OCI-LY7 (cell line): ENCODE measurements around the gene TCEANC.

ENCODE experiments used
- EZH2phosphoT487 ChIP-seq: fragments of 200-600 bp; sonication (generic); IDR thresholded peaks from 2 replicates; pipeline ENCODE4 v1.6.1; 2018; ENCODE audit warnings: low read depth, borderline replicate concordance, mild to moderate bottlenecking, mixed run types, antibody characterized with exemption, low read length, moderate library complexity, mixed read lengths
- TF ChIP-seq, protein P1 (sequence below): fragments of 200-600 bp; sonication (generic); conservative IDR thresholded peaks from 2 replicates; pipeline ENCODE4 v1.5.1; 2014; ENCODE audit warnings: mild to moderate bottlenecking, antibody characterized with exemption, low read length, moderate library complexity, mixed read lengths

DNA sequence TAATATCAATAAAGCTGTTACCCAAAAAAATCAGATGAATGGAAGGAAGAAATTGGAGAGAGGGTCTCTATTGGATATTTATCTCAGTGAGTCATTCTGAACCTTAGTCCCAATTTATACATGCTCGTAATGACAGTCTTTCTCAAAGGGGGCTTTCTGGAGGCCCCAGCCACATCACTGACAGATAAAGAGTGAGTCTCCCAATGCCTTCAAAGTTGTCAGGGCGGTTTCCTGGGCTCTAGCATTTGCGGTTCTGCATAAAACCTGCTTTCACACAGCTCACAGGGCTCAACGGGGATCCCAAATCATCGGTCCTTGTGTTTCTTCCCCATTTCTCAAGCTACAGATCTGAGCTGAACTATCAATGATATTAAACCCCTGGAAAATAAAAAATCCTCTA, 17.3 kb downstream of the TCEANC start:
- TF ChIP-seq, protein P1, sequence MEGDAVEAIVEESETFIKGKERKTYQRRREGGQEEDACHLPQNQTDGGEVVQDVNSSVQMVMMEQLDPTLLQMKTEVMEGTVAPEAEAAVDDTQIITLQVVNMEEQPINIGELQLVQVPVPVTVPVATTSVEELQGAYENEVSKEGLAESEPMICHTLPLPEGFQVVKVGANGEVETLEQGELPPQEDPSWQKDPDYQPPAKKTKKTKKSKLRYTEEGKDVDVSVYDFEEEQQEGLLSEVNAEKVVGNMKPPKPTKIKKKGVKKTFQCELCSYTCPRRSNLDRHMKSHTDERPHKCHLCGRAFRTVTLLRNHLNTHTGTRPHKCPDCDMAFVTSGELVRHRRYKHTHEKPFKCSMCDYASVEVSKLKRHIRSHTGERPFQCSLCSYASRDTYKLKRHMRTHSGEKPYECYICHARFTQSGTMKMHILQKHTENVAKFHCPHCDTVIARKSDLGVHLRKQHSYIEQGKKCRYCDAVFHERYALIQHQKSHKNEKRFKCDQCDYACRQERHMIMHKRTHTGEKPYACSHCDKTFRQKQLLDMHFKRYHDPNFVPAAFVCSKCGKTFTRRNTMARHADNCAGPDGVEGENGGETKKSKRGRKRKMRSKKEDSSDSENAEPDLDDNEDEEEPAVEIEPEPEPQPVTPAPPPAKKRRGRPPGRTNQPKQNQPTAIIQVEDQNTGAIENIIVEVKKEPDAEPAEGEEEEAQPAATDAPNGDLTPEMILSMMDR = no peak
- no peak for TF ChIP-seq EZH2phosphoT487
